GM18909 (cell line): Measurements from ENCODE around the gene MET.

Experiments
- ATAC-seq: cut with Tn5 transposase; IDR thresholded peaks from one replicate; pipeline ENCODE4 v1.9.1; 2021; ENCODE audit warnings: mild to moderate bottlenecking; ENCODE audit not compliant: unreplicated experiment, poor library complexity

The MET gene

GRCh38 chr7:116777651-116778281, 105.8 kb downstream of the MET start:
- no peak for ATAC-seq

GRCh38 chr7:116779216-116779615, 107.2 kb downstream of the MET start:
- ATAC-seq: no peak

GRCh38 chr7:116779931-116780330, 107.9 kb downstream of the MET start:
- ATAC-seq: no peak

GRCh38 chr7:116780521-116780920, 108.5 kb downstream of the MET start:
- peak; percentile 42 for ATAC-seq

GRCh38 chr7:116780966-116781365, 109.0 kb downstream of the MET start:
- peak; percentile 5 for ATAC-seq

GRCh38 chr7:116781584-116781983, 109.6 kb downstream of the MET start:
- ATAC-seq: no peak

GRCh38 chr7:116782177-116782711, 110.2 kb downstream of the MET start:
- ATAC-seq: no peak

GRCh38 chr7:116783666-116784318, 111.8 kb downstream of the MET start:
- ATAC-seq: no peak

- ATAC-seq: no peak
Measured at GRCh38 chr7:116784647-116785046, 112.7 kb downstream of the MET start.

GRCh38 chr7:116785843-116786242, 113.8 kb downstream of the MET start:
- ATAC-seq: no peak

- peak; percentile 100 for ATAC-seq
Measured at GRCh38 chr7:116786791-116787443, 114.9 kb downstream of the MET start.

- ATAC-seq: no peak
Measured at GRCh38 chr7:116787881-116788280, 115.9 kb downstream of the MET start.

GRCh38 chr7:116788572-116789197, 116.7 kb downstream of the MET start:
- ATAC-seq: no peak

GRCh38 chr7:116790025-116790424, 118.0 kb downstream of the MET start:
- no peak for ATAC-seq

GRCh38 chr7:116792813-116793212, 120.8 kb downstream of the MET start:
- no peak for ATAC-seq

- ATAC-seq: no peak
Measured at GRCh38 chr7:116793795-116794340, 121.9 kb downstream of the MET start.

GRCh38 chr7:116796471-116796870, 124.5 kb downstream of the MET start:
- ATAC-seq: no peak

GRCh38 chr7:116797612-116798011, 125.6 kb downstream of the MET start:
- ATAC-seq: no peak

- no peak for ATAC-seq
Measured at GRCh38 chr7:116798232-116798631, 126.2 kb downstream of the MET start.

GRCh38 chr7:116799916-116800315, 127.9 kb downstream of the MET start:
- ATAC-seq: no peak

GRCh38 chr7:116800594-116800993, 128.6 kb downstream of the MET start:
- no peak for ATAC-seq
